ENCODE results near the gene LGALS3BP. TPM values are rescaled to one million over a fixed set of nuclear protein-coding genes. Genes with fewer than 3 reads are reported as not detected.

Gene LGALS3BP
- total and polyA plus RNA-seq, 2 of the 13 experiments (the other 11 are each of a cell fraction or from before 2014, with no cell fraction given): 137 to 332 TPM

DNA sequence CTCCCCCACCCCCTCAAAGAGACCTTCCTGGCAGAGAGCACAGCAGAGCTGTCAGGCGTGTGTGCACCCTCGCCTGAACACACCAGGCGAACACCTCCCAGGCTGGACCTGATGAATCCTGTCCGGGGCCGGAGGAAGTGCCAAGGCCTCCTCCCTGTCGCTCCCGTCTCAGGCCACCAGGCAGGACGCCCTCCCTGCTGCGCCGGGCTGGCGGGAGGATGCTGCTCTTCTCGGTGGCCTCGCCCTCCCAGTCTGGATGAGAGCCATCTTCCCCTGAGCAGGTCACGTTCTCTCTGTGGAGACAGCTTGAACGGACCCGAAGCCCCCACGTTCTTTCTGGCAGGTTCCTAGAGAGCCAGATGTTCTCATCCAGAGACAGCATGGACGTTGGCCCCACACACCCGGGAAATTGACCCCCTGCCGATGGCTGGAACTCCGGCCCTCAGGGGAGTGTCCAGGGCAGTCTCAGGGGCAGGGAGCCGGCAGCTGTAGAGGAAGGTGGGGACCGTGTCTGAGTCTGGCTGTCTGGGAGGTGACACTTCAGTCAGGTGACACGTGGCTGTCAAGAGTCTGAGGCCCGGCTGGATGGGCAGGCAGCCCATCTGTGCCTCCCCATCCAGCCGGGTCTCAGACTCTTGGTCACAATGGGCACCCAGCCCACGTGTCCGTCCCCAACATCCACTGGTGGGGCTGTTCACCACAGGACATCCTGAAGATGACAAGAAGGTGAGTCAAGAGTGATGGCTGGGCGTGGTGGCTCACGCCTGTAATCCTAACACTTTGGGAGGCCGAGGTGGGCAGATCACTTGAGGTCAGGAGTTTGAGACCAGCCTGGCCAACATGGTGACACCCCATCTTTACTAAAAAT, 49.6 kb downstream of the LGALS3BP start:
- BruUV-seq (replicated peaks): no TSS peak
- Histone ChIP-seq H4K20me1 (ENCODE audit: insufficient read depth, low read length) (no peaks in the 10 kb centered on the region), H3K36me3 (replicated peaks in 1 of 2; ENCODE audit: control insufficient read depth in 1 of 2, insufficient read depth in 2 of 2, low read length in 2 of 2) (no peaks in the 10 kb centered on the region), H3K4me2 (ENCODE audit: low read depth, low read length) (peak overlapping the region; percentile 57), H2AFZ (ENCODE audit: low read length) (no peak overlapping the region), H3K9me3 (ENCODE audit: low read length) (no peaks in the 10 kb centered on the region), H3K79me2 (ENCODE audit: insufficient read depth, low read length) (no peaks in the 10 kb centered on the region), H3K27me3 (ENCODE audit: control insufficient read depth in 1 of 2, insufficient read depth in 2 of 2, low read length in 2 of 2) (peaks cover 13 to 61% of the 10 kb centered on the region in 2 experiments; a peak in 4 of 5 replicates), H3K4me3 (replicated peaks in 1 of 3; ENCODE audit: insufficient read depth in 1 of 3, low read depth in 2 of 3, low read length in 3 of 3) (peak overlapping the region in 1 of 3 experiments; percentile 46; a peak in 1 of 6 replicates), H3K9ac (ENCODE audit: insufficient read depth, low read depth, low read length) (peak overlapping the region; percentile 5; the same call in 1 of the 2 replicates), H3K4me1 (ENCODE audit: insufficient read depth, low read length) (peaks cover 50% of the 10 kb centered on the region), H3K27ac (ENCODE audit: extremely low read length, insufficient read depth, low read length) (no peak overlapping the region)
- intact Hi-C loops (cut with micrococcal nuclease; ENCODE audit: unreplicated experiment) (loop anchor here (5.0 to 10.0 kb wide), 4 partner anchors 32 to 1655 kb away; no protein-coding TSS in a partner anchor), in situ Hi-C loops (cut with HindIII; ENCODE audit: extremely low pct_ligation_motif_present, low pct_unique_long_range_greater_than_20kb) (no loop called here)
- DNase-seq (ENCODE audit: low spot score): no peak
- no peak for FAIRE-seq
- ChIA-PET POLR2A (interaction anchor here (0.6 to 1.5 kb wide), 3 partner anchors 10 to 97 kb away, joined by 4 to 6 read pairs (median 4); partner anchors contain the start of gene LGALS3BP), CTCF (ENCODE audit: low intra/inter-chr PET ratio, low total read pairs) (no interaction called here)
- WGBS (ENCODE audit: low lambda C conversion rate): 9% methylated on average over 22 of the region's 31 CpGs
- no peak for ATAC-seq
- TF ChIP-seq IKZF1 (IDR thresholded peaks at IDR 0.05) (no peak), ZFP36L1 (CRISPR knock-in tag; IDR thresholded peaks at IDR 0.05) (no peak), ZSCAN12 (CRISPR knock-in tag; IDR thresholded peaks at IDR 0.05) (no peak), SAP130 (CRISPR knock-in tag; IDR thresholded peaks at IDR 0.05; ENCODE audit: low read depth) (peak; percentile 21; the same call in 1 of the 2 replicates), ZNF280D (CRISPR knock-in tag; IDR thresholded peaks at IDR 0.05) (no peak), ZNF530 (CRISPR knock-in tag; IDR thresholded peaks at IDR 0.05; ENCODE audit: low read depth) (no peak), DDIT3 (CRISPR knock-in tag; IDR thresholded peaks at IDR 0.05) (no peak), ZBTB4 (CRISPR knock-in tag; IDR thresholded peaks at IDR 0.05; ENCODE audit: borderline replicate concordance) (no peak), ZNF776 (CRISPR knock-in tag; IDR thresholded peaks at IDR 0.05) (0 out of 2 replicates have a peak, but pooled peaks have one; percentile 55)
- TF ChIP-seq, protein P1, sequence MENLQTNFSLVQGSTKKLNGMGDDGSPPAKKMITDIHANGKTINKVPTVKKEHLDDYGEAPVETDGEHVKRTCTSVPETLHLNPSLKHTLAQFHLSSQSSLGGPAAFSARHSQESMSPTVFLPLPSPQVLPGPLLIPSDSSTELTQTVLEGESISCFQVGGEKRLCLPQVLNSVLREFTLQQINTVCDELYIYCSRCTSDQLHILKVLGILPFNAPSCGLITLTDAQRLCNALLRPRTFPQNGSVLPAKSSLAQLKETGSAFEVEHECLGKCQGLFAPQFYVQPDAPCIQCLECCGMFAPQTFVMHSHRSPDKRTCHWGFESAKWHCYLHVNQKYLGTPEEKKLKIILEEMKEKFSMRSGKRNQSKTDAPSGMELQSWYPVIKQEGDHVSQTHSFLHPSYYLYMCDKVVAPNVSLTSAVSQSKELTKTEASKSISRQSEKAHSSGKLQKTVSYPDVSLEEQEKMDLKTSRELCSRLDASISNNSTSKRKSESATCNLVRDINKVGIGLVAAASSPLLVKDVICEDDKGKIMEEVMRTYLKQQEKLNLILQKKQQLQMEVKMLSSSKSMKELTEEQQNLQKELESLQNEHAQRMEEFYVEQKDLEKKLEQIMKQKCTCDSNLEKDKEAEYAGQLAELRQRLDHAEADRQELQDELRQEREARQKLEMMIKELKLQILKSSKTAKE (CRISPR knock-in tag; IDR thresholded peaks at IDR 0.05; ENCODE audit: borderline replicate concordance): 0 out of 2 replicates have a peak, but pooled peaks have one; percentile 17
- TF ChIP-seq, protein P2, sequence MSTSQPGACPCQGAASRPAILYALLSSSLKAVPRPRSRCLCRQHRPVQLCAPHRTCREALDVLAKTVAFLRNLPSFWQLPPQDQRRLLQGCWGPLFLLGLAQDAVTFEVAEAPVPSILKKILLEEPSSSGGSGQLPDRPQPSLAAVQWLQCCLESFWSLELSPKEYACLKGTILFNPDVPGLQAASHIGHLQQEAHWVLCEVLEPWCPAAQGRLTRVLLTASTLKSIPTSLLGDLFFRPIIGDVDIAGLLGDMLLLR (CRISPR knock-in tag; IDR thresholded peaks at IDR 0.05): 0 out of 2 replicates have a peak, but pooled peaks have one; percentile 55

All from HepG2 (cell line).